DOHH2 (cell line): ENCODE data around the gene MED25.

Source experiments
- H3F3A ChIP-seq: fragments of 200-600 bp; sonication (generic), shearing (Covaris generic); 2 replicates; pipeline ENCODE4 v1.6.0; 2016; ENCODE audit warnings: antibody characterized with exemption, mild to moderate bottlenecking; ENCODE audit not compliant: control insufficient read depth, insufficient read depth
- H3K27ac ChIP-seq: fragments of 200-600 bp; sonication (generic); 2 replicates; pipeline ENCODE4 v1.5.1; 2014; ENCODE audit warnings: low read depth, mild to moderate bottlenecking, low read length, moderate library complexity
- H3K27me3 ChIP-seq: fragments of 200-600 bp; sonication (generic); 2 replicates; pipeline ENCODE4 v1.6.1; 2014; ENCODE audit warnings: mild to moderate bottlenecking, low read length, mixed read lengths; ENCODE audit not compliant: control insufficient read depth
- H3K36me3 ChIP-seq: fragments of 200-600 bp; sonication (generic); 2 replicates; pipeline ENCODE4 v1.6.1; 2014; ENCODE audit warnings: mild to moderate bottlenecking, low read length, moderate library complexity, mixed read lengths; ENCODE audit not compliant: control insufficient read depth
- H3K4me1 ChIP-seq: fragments of 200-600 bp; sonication (generic); 2 replicates; pipeline ENCODE4 v1.6.1; 2014; ENCODE audit warnings: mild to moderate bottlenecking, low read length, mixed read lengths; ENCODE audit not compliant: control insufficient read depth
- H3K4me2 ChIP-seq: fragments of 200-600 bp; sonication (generic); 2 replicates; pipeline ENCODE4 v1.6.0; 2014; ENCODE audit warnings: mild to moderate bottlenecking, low read length, moderate library complexity
- H3K4me3 ChIP-seq: fragments of 200-600 bp; sonication (generic); 2 replicates; pipeline ENCODE4 v1.5.1; 2014; ENCODE audit warnings: mild to moderate bottlenecking, low read length, mixed read lengths
- H3K79me2 ChIP-seq: fragments of 200-600 bp; sonication (generic); 2 replicates; pipeline ENCODE4 v1.6.1; 2014; ENCODE audit warnings: mild to moderate bottlenecking, low read length, mixed read lengths; ENCODE audit not compliant: control insufficient read depth
- H3K9me2 ChIP-seq: fragments of 200-600 bp; sonication (generic); replicated peaks from 2 replicates; pipeline ENCODE4 v1.6.1; 2014; ENCODE audit warnings: mild to moderate bottlenecking, low read length, mixed read lengths; ENCODE audit not compliant: control insufficient read depth
- H3K9me3 ChIP-seq: fragments of 200-600 bp; sonication (generic); 2 replicates; pipeline ENCODE4 v1.6.1; 2014; ENCODE audit warnings: antibody characterized with exemption, low read length, mixed read lengths; ENCODE audit not compliant: control insufficient read depth, insufficient read depth
- H4K20me1 ChIP-seq: fragments of 200-600 bp; sonication (generic); 2 replicates; pipeline ENCODE4 v1.6.0; 2014; ENCODE audit warnings: low read depth, mild to moderate bottlenecking, antibody characterized with exemption, low read length, moderate library complexity; ENCODE audit not compliant: control insufficient read depth, insufficient read depth
- EZH2phosphoT487 ChIP-seq: fragments of 200-600 bp; sonication (generic); IDR thresholded peaks from 2 replicates; pipeline ENCODE4 v1.6.1; 2017; ENCODE audit warnings: borderline replicate concordance, mild to moderate bottlenecking, antibody characterized with exemption, low read length, moderate library complexity, mixed read lengths
- TF ChIP-seq, protein P1 (sequence below): fragments of 200-600 bp; sonication (generic); IDR thresholded peaks from one replicate; pipeline ENCODE4 v1.5.1; 2014; ENCODE audit warnings: antibody characterized with exemption, mild to moderate bottlenecking, low read depth, low read length; ENCODE audit not compliant: poor library complexity, severe bottlenecking

Gene MED25

DNA sequence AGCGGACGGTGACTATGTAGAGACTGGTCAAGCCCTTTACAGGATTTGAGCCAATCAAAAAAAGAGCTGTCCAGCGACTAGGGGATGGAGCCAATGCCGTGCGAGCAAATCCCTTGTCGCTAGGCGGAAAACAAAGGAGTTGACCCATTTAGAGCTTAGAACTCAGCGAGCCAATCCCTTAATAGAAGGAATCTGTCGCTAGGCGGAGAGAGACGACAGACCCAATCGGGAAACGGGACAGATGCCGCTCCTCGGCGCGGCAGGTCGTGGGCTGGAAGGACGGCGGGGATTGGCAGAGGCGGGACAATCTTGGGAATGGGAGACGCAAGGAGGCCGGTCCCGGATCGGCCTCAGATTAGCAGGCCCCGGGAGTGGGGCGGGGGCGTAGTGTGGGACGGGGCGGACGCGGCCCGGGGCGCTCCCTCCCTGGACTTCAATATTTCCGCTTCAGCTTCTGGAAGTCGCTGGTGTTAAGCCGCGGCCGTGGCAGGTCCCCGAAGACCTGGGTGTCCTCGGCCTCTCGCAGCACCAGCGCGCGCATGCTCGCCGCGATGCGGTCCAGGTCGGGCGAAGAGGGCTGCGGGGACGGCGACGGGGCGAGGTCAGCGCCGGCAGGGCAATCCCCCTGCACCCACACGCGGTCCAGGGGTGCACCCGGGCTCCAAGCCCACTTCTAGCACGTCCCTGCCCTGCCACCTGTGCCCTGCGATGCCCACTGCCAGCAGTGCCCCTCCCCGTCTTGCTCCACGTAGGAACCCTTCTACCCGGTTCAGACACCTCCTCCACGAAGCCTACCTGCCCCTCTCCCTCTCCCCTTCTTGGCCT lies 51.6 kb downstream of the MED25 start:
- Histone ChIP-seq H3K4me3 (peak overlapping the region; percentile 89), H3K36me3 (peaks cover 17% of the 10 kb centered on the region), H3K9me2 (no peaks in the 10 kb centered on the region), H3K9me3 (no peaks in the 10 kb centered on the region), H4K20me1 (0 out of 2 replicates have a peak, but pooled peaks cover 5% of the 10 kb centered on the region), H3K27me3 (no peaks in the 10 kb centered on the region), H3K4me2 (peak overlapping the region; percentile 98), H3F3A (peaks cover 11% of the 10 kb centered on the region), H3K27ac (peak overlapping the region; percentile 91; the same call in 1 of the 2 replicates), H3K4me1 (peaks cover 47% of the 10 kb centered on the region), H3K79me2 (peaks cover 37% of the 10 kb centered on the region)
- no peak for TF ChIP-seq EZH2phosphoT487
- TF ChIP-seq, protein P1, sequence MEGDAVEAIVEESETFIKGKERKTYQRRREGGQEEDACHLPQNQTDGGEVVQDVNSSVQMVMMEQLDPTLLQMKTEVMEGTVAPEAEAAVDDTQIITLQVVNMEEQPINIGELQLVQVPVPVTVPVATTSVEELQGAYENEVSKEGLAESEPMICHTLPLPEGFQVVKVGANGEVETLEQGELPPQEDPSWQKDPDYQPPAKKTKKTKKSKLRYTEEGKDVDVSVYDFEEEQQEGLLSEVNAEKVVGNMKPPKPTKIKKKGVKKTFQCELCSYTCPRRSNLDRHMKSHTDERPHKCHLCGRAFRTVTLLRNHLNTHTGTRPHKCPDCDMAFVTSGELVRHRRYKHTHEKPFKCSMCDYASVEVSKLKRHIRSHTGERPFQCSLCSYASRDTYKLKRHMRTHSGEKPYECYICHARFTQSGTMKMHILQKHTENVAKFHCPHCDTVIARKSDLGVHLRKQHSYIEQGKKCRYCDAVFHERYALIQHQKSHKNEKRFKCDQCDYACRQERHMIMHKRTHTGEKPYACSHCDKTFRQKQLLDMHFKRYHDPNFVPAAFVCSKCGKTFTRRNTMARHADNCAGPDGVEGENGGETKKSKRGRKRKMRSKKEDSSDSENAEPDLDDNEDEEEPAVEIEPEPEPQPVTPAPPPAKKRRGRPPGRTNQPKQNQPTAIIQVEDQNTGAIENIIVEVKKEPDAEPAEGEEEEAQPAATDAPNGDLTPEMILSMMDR: no peak

DNA sequence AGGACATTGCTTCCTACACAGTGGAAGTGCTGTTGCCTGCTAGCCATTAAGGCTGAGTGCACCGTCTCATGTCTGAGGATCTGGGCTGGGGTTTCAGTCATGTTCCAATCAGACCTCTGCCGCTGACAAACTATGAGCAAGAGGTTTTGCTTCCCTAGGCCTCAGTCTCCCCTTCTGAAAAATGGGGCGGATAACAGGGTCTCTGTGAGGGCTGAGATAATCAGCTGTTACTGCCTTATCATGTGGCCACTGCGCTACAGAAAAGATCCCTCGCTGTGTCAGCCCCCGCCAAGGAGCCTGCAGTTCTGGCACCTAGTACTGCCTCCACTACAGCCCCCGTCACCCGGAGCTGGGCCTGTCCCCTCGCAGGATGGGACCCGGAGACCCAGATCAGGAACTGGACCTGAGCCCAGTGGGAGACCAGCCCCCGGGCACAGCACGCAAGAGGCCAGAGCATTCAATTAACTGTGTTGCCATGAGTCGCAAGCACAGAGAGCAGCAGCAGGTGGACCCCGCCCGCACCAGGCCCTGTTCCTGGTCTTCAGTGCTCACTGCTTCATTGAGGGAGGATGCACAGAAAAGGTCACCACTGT lies 52.3 kb downstream of the MED25 start:
- H3K4me2 ChIP-seq: peak overlapping the region; percentile 71
- peaks cover 11% of the 10 kb centered on the region for H3F3A ChIP-seq
- no peaks in the 10 kb centered on the region for H3K9me2 ChIP-seq
- H4K20me1 ChIP-seq: 0 out of 2 replicates have a peak, but pooled peaks cover 5% of the 10 kb centered on the region
- peak overlapping the region; percentile 43; the same call in 1 of the 2 replicates for H3K27ac ChIP-seq
- H3K4me3 ChIP-seq: peak overlapping the region; percentile 75
- H3K79me2 ChIP-seq: peaks cover 37% of the 10 kb centered on the region
- H3K4me1 ChIP-seq: peaks cover 46% of the 10 kb centered on the region
- TF ChIP-seq, protein P1: no peak
- no peak for TF ChIP-seq EZH2phosphoT487
- no peaks in the 10 kb centered on the region for H3K9me3 ChIP-seq
- peaks cover 12% of the 10 kb centered on the region for H3K36me3 ChIP-seq
- H3K27me3 ChIP-seq: no peaks in the 10 kb centered on the region

DNA sequence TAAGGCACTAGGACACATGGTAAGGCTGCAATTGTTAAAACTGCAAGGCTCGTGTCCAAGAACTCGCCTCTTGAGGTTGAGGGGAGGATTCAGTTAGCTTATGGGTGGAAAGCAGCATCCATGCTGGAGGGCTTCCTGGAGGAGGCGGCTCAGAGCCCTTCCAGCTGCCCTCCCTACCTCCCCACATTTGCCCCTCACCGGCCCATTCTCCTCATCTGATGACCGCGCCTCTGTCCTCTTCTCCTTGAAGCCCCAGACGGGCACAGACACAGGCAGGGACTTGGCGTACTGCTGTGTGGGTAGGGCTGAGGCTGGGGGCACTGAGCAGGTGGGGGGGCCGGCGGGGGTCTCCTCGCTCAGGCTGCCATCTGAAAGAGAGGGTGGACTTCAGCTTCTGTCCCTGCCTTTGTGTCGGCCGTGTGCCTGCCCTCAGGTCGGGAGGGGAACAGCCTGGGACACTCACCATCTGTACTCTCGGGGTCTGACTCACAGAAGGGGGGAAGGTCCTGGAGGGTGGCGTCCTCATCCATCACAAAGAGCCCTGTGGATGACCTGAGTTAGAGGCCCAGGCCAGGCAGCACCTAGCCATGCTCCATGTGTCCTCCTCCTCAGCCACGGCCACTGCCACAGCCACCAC lies 53.4 kb downstream of the MED25 start:
- peaks cover 11% of the 10 kb centered on the region for H3F3A ChIP-seq
- H3K36me3 ChIP-seq: peaks cover 11% of the 10 kb centered on the region
- no peaks in the 10 kb centered on the region for H3K9me2 ChIP-seq
- H3K79me2 ChIP-seq: peaks cover 36% of the 10 kb centered on the region
- no peak overlapping the region for H3K27ac ChIP-seq
- peaks cover 39% of the 10 kb centered on the region for H3K4me1 ChIP-seq
- H4K20me1 ChIP-seq: 0 out of 2 replicates have a peak, but pooled peaks cover under 1% of the 10 kb centered on the region
- H3K4me3 ChIP-seq: no peak overlapping the region
- H3K9me3 ChIP-seq: no peaks in the 10 kb centered on the region
- TF ChIP-seq, protein P1: no peak
- no peak for TF ChIP-seq EZH2phosphoT487
- H3K4me2 ChIP-seq: no peak overlapping the region
- H3K27me3 ChIP-seq: no peaks in the 10 kb centered on the region
